ENCODE measurements around the gene ELOVL4.
A peak's percentile ranks its signal among the peaks of the same experiment; 100 is the strongest.

The ELOVL4 gene

DNA sequence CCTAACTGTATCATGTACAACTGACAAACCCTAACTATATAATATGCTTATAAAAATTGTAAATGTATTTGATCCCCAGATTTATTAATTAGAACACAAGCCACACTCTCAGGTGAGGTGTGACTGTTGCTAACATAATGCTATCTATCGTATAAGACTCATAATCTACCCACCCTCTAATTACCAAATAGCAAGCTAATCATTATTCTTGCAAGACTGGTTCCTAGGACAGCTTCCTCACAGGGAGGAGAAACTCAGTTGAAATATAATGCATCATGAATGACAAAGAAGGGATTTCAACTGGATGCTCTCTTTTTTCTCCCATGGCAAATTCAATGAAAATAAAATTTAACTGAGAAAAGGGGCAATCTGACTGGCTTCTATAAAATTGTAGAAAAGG lies 35.4 kb downstream of the ELOVL4 start:
- ATAC-seq = no peak

- no peak for ATAC-seq
Measured at GRCh38 chr6:79909517-79909916, 37.8 kb downstream of the ELOVL4 start.

DNA sequence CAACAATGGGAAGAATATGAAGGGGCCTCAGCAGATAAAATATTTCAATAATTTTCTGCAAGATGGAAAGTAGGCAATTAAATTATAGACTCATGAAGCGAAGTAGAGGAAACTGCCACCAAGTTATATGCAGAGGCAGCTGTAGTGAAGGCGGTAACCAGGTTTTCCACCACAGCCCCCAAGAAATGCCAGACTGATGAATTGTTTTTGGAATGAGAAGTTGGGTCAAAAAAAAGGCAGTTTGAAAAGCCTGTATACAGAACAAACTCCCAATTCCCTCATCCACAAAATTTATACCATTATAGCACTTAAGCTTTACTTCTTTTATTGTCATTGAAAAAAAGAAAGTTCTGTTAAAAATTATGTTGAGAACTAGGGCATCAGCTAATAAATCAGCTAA lies 45.3 kb downstream of the ELOVL4 start:
- no peak for ATAC-seq

DNA sequence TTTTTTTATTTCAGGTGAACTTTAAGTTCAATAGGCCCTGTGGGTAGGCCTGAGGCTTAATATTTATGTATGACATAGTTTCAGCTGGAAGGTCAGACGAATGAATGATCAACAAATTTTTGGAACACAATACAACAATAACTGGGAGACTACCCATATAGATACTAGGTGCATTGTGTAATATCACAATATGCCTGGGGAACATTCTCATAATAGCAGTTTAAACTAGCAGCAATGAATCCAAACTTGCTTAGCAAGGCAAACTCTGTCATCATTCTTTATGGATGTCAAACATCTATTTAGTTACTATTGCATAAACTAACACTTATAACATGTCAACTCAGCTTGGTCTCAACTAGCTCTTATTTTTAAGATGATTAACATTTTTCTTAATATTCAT lies 49.3 kb downstream of the ELOVL4 start:
- no peak for ATAC-seq

DNA sequence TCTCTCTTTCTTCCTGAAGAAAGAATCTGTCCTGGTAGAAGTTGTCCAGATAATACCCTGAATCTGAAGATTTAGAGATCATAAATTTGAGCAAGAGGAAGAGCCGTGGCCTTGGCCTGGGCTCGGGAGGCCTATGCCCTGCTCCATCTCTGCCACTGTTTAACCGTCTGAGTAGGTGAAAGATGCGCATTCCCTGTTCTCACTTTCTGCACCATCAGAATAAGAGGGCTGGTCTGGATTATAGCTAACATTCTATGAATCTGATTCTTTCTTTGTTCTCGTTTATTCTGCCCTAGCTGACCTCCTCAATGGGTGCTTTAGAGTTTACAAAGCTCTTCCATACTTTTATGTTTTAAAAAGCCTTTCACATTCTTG lies 51.3 kb downstream of the ELOVL4 start:
- no peak for ATAC-seq

DNA sequence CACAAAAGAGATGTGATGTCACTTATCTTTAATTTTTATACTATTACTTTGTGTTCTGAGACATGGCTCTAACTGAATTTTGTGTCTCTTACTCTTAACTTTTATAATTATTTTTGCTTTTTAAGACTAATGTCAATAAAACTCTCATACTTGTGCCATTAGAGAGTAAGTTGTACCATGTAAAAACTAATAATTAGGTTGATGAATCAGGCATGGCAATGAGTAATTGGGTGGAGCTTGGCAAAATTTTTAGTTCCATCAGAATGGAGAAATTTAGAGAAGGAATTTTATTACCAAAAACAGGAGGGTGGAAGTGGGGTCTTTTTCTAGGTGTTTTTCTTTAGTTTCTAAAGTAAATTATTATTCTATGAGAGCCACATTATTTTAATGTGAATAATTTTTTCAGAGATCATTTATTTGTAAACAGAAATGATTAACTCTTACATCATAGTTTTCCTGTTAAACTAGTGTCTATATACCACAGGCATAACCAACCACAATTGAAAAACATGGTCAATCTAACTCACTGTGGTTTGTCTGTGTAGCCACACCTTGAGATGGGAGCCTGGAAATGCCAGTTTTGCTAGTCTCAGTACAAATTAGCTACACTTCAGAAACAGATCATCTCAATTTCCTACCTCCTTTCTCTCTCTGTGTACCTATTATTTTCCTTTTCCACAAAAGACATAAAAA lies 51.8 kb downstream of the ELOVL4 start:
- no peak for ATAC-seq

DNA sequence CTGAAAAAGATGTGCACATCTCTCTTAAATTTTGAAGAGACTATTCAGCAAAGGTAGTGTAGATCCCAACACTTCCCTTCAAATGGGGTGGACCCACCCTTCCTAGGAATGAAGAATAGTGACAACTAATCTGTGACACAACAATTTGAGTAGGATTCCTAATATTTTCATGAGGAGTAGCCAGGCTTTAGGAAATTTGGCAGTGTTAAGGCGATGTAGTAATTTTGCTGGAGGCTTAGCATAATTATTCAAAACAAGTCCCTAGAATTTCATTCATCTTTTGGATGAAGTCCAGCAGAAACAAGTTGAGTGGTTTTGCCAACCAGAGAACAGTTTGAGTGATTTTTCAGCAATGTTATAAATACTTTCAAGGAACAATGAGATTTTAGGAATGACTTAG lies 52.4 kb downstream of the ELOVL4 start:
- no peak for ATAC-seq

GRCh38 chr6:79888587-79888986 lies 58.8 kb downstream of the ELOVL4 start:
- no peak for ATAC-seq

DNA sequence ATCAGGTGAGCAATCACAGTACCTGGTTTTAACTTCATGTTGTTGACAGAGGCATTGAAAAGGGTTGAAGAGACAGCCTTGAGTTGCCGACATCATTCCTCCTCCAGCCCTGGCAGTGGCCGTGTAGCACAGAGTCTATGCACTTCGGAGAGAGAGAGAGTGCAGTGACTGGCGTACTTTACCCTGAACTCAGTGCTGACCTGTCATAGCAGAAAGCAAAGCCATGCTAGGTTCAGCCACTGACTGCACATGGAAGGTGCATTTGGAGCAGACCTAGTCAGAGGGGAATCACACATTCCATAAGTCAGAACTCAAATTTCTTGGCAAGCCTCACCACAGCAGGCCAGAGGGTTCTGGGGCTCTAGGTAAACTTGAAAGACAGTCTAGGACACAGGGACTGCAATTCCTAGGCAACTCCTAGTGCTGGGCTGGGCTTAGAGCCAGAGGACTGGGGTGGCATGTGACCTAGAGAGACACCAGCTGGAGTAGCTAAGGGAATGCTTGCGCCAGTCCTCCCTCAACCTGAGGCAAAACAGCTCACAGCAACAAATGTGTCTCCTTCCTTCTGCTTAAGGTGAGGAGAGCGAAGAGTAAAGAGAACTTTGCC lies 69.1 kb downstream of the ELOVL4 start:
- ATAC-seq = no peak

GRCh38 chr6:79874531-79875134 lies 72.7 kb downstream of the ELOVL4 start:
- no peak for ATAC-seq

GRCh38 chr6:79872986-79873385 lies 74.4 kb downstream of the ELOVL4 start:
- no peak for ATAC-seq

DNA sequence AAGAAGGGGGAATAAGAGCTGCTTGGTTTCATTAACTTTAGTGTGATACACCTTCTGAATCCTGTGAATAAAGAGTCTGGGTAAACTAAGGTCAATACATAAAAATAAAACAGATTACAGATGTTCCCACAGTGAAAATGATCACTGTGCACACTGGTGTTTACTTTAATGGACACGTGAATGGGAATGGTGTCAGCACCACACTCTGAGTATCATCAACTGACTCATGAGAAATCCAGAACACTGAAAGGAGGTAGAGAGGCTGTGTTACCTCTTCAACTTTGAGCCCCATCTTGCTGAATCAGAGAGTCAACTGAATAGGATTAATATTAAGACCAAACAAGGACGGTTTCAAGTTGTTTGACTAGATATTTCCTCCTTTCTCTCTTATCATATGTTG lies 75.0 kb downstream of the ELOVL4 start:
- no peak for ATAC-seq

GRCh38 chr6:79869600-79870084 lies 77.7 kb downstream of the ELOVL4 start:
- ATAC-seq = peak; percentile 99

GRCh38 chr6:79869184-79869583 lies 78.2 kb downstream of the ELOVL4 start:
- no peak for ATAC-seq

- no peak for ATAC-seq
Measured at GRCh38 chr6:79868098-79868722, 79.1 kb downstream of the ELOVL4 start.

Measured in activated CD4-positive, CD25-positive, alpha-beta regulatory T cell treated with anti-CD3 and anti-CD28 coated beads, Interleukin-2, amount 50 U/mL, for 24 hours (primary cell).